Measurements from ENCODE around the gene RABGAP1L.

The RABGAP1L gene

GRCh38 chr1:174775621-174776020 lies 616.3 kb downstream of the RABGAP1L start:
- no peaks in the 10 kb centered on the region for H3K27me3 Mint-ChIP-seq
- no peak overlapping the region for H3K4me3 Mint-ChIP-seq
- H3K36me3 Mint-ChIP-seq (ENCODE audit: low read depth) = no peaks in the 10 kb centered on the region

GRCh38 chr1:174777262-174777661 lies 617.9 kb downstream of the RABGAP1L start:
- Mint-ChIP-seq H3K4me3 (no peak overlapping the region), H3K9me3 (peaks cover 3% of the 10 kb centered on the region), H3K36me3 (ENCODE audit: low read depth) (peaks cover under 1% of the 10 kb centered on the region), H3K27me3 (no peaks in the 10 kb centered on the region), H3K27ac (no peak overlapping the region), H3K4me1 (ENCODE audit: low read depth) (peaks cover 4% of the 10 kb centered on the region)

More at GRCh38 chr1:174775621-174776020, 616.3 kb downstream of the RABGAP1L start:
- peaks cover 4% of the 10 kb centered on the region for H3K4me1 Mint-ChIP-seq (ENCODE audit: low read depth)
- H3K27ac Mint-ChIP-seq = no peak overlapping the region
- peaks cover 3% of the 10 kb centered on the region for H3K9me3 Mint-ChIP-seq

GRCh38 chr1:174785510-174785909 lies 626.2 kb downstream of the RABGAP1L start:
- H3K27ac Mint-ChIP-seq = no peak overlapping the region
- no peak overlapping the region for H3K4me3 Mint-ChIP-seq
- H3K9me3 Mint-ChIP-seq = no peaks in the 10 kb centered on the region
- H3K27me3 Mint-ChIP-seq = no peaks in the 10 kb centered on the region
- H3K36me3 Mint-ChIP-seq (ENCODE audit: low read depth) = peaks cover 5% of the 10 kb centered on the region
- peaks cover 16% of the 10 kb centered on the region for H3K4me1 Mint-ChIP-seq (ENCODE audit: low read depth)

- H3K27me3 Mint-ChIP-seq = no peaks in the 10 kb centered on the region
- H3K4me3 Mint-ChIP-seq = no peak overlapping the region
- no peak overlapping the region for H3K27ac Mint-ChIP-seq
- H3K36me3 Mint-ChIP-seq (ENCODE audit: low read depth) = peaks cover 5% of the 10 kb centered on the region
- H3K9me3 Mint-ChIP-seq = no peaks in the 10 kb centered on the region
- H3K4me1 Mint-ChIP-seq (ENCODE audit: low read depth) = peaks cover 16% of the 10 kb centered on the region
Measured at GRCh38 chr1:174786358-174786757, 627.0 kb downstream of the RABGAP1L start.

- no peak overlapping the region for H3K4me3 Mint-ChIP-seq
- H3K4me1 Mint-ChIP-seq (ENCODE audit: low read depth) = peaks cover 16% of the 10 kb centered on the region
- H3K36me3 Mint-ChIP-seq (ENCODE audit: low read depth) = peaks cover 5% of the 10 kb centered on the region
- no peaks in the 10 kb centered on the region for H3K9me3 Mint-ChIP-seq
- no peaks in the 10 kb centered on the region for H3K27me3 Mint-ChIP-seq
- H3K27ac Mint-ChIP-seq = peak overlapping the region; percentile 21
Measured at GRCh38 chr1:174786760-174787159, 627.4 kb downstream of the RABGAP1L start.

GRCh38 chr1:174788981-174789380 lies 629.7 kb downstream of the RABGAP1L start:
- H3K27ac Mint-ChIP-seq = no peak overlapping the region
- H3K9me3 Mint-ChIP-seq = no peaks in the 10 kb centered on the region
- H3K4me3 Mint-ChIP-seq = no peak overlapping the region

GRCh38 chr1:174789399-174789798 lies 630.1 kb downstream of the RABGAP1L start:
- H3K4me1 Mint-ChIP-seq (ENCODE audit: low read depth) = peaks cover 16% of the 10 kb centered on the region

More at GRCh38 chr1:174788981-174789380, 629.7 kb downstream of the RABGAP1L start:
- H3K4me1 Mint-ChIP-seq (ENCODE audit: low read depth) = peaks cover 16% of the 10 kb centered on the region
- H3K36me3 Mint-ChIP-seq (ENCODE audit: low read depth) = no peaks in the 10 kb centered on the region
- no peaks in the 10 kb centered on the region for H3K27me3 Mint-ChIP-seq

GRCh38 chr1:174791863-174792262 lies 632.5 kb downstream of the RABGAP1L start:
- no peak overlapping the region for H3K4me3 Mint-ChIP-seq
- no peaks in the 10 kb centered on the region for H3K36me3 Mint-ChIP-seq (ENCODE audit: low read depth)
- no peaks in the 10 kb centered on the region for H3K9me3 Mint-ChIP-seq
- no peak overlapping the region for H3K27ac Mint-ChIP-seq
- no peaks in the 10 kb centered on the region for H3K27me3 Mint-ChIP-seq
- H3K4me1 Mint-ChIP-seq (ENCODE audit: low read depth) = peaks cover 14% of the 10 kb centered on the region

More at GRCh38 chr1:174789399-174789798, 630.1 kb downstream of the RABGAP1L start:
- Mint-ChIP-seq H3K9me3 (no peaks in the 10 kb centered on the region), H3K36me3 (ENCODE audit: low read depth) (no peaks in the 10 kb centered on the region), H3K27me3 (no peaks in the 10 kb centered on the region), H3K27ac (no peak overlapping the region), H3K4me3 (no peak overlapping the region)

GRCh38 chr1:174794861-174795260 lies 635.5 kb downstream of the RABGAP1L start:
- H3K36me3 Mint-ChIP-seq (ENCODE audit: low read depth) = no peaks in the 10 kb centered on the region
- no peaks in the 10 kb centered on the region for H3K9me3 Mint-ChIP-seq
- H3K27me3 Mint-ChIP-seq = no peaks in the 10 kb centered on the region
- H3K27ac Mint-ChIP-seq = no peak overlapping the region
- no peak overlapping the region for H3K4me3 Mint-ChIP-seq
- H3K4me1 Mint-ChIP-seq (ENCODE audit: low read depth) = peaks cover under 1% of the 10 kb centered on the region

- Mint-ChIP-seq H3K36me3 (ENCODE audit: low read depth) (no peaks in the 10 kb centered on the region), H3K4me3 (no peak overlapping the region), H3K4me1 (ENCODE audit: low read depth) (no peaks in the 10 kb centered on the region)
Measured at GRCh38 chr1:174795806-174796205, 636.5 kb downstream of the RABGAP1L start.

GRCh38 chr1:174797398-174797797 lies 638.1 kb downstream of the RABGAP1L start:
- H3K9me3 Mint-ChIP-seq = no peaks in the 10 kb centered on the region
- H3K27ac Mint-ChIP-seq = no peak overlapping the region
- H3K4me1 Mint-ChIP-seq (ENCODE audit: low read depth) = no peaks in the 10 kb centered on the region
- no peaks in the 10 kb centered on the region for H3K27me3 Mint-ChIP-seq
- no peaks in the 10 kb centered on the region for H3K36me3 Mint-ChIP-seq (ENCODE audit: low read depth)
- no peak overlapping the region for H3K4me3 Mint-ChIP-seq

More at GRCh38 chr1:174795806-174796205, 636.5 kb downstream of the RABGAP1L start:
- Mint-ChIP-seq H3K27me3 (no peaks in the 10 kb centered on the region), H3K9me3 (no peaks in the 10 kb centered on the region), H3K27ac (no peak overlapping the region)

- Mint-ChIP-seq H3K36me3 (ENCODE audit: low read depth) (no peaks in the 10 kb centered on the region), H3K27ac (no peak overlapping the region), H3K4me3 (no peak overlapping the region), H3K27me3 (no peaks in the 10 kb centered on the region), H3K9me3 (no peaks in the 10 kb centered on the region), H3K4me1 (ENCODE audit: low read depth) (no peaks in the 10 kb centered on the region)
Measured at GRCh38 chr1:174799136-174799479, 639.8 kb downstream of the RABGAP1L start.

GRCh38 chr1:174800216-174800851 lies 641.0 kb downstream of the RABGAP1L start:
- H3K27ac Mint-ChIP-seq = no peak overlapping the region
- H3K36me3 Mint-ChIP-seq (ENCODE audit: low read depth) = no peaks in the 10 kb centered on the region
- no peaks in the 10 kb centered on the region for H3K9me3 Mint-ChIP-seq
- H3K27me3 Mint-ChIP-seq = no peaks in the 10 kb centered on the region
- no peak overlapping the region for H3K4me3 Mint-ChIP-seq
- no peaks in the 10 kb centered on the region for H3K4me1 Mint-ChIP-seq (ENCODE audit: low read depth)

GRCh38 chr1:174800876-174801275 lies 641.6 kb downstream of the RABGAP1L start:
- Mint-ChIP-seq H3K27ac (no peak overlapping the region), H3K36me3 (ENCODE audit: low read depth) (no peaks in the 10 kb centered on the region), H3K27me3 (no peaks in the 10 kb centered on the region), H3K4me1 (ENCODE audit: low read depth) (no peaks in the 10 kb centered on the region), H3K9me3 (no peaks in the 10 kb centered on the region), H3K4me3 (no peak overlapping the region)

- Mint-ChIP-seq H3K9me3 (no peaks in the 10 kb centered on the region), H3K27ac (no peak overlapping the region), H3K4me1 (ENCODE audit: low read depth) (peaks cover 21% of the 10 kb centered on the region), H3K36me3 (ENCODE audit: low read depth) (peaks cover 20% of the 10 kb centered on the region), H3K27me3 (no peaks in the 10 kb centered on the region), H3K4me3 (no peak overlapping the region)
Measured at GRCh38 chr1:174809755-174810280, 650.5 kb downstream of the RABGAP1L start.

- Mint-ChIP-seq H3K27me3 (no peaks in the 10 kb centered on the region), H3K4me3 (no peak overlapping the region), H3K36me3 (ENCODE audit: low read depth) (peaks cover 20% of the 10 kb centered on the region), H3K27ac (no peak overlapping the region), H3K9me3 (no peaks in the 10 kb centered on the region), H3K4me1 (ENCODE audit: low read depth) (peaks cover 29% of the 10 kb centered on the region)
Measured at GRCh38 chr1:174812016-174812415, 652.7 kb downstream of the RABGAP1L start.
